GM18498 (cell line): ENCODE results near the gene PAWR.
"Not testable (repeated sequence)": the region's sequence is repeated elsewhere in the genome, so short reads cannot be mapped to it uniquely, and the experiment has no call there.

Experiments
- ATAC-seq: cut with Tn5 transposase; IDR thresholded peaks from one replicate; pipeline ENCODE4 v1.9.1; 2021; ENCODE audit warnings: mild to moderate bottlenecking, moderate library complexity; ENCODE audit not compliant: unreplicated experiment

Gene PAWR

GRCh38 chr12:79650440-79650839 is 40.3 kb downstream of the PAWR start:
- no peak for ATAC-seq

GRCh38 chr12:79648881-79649280 is 41.9 kb downstream of the PAWR start:
- ATAC-seq: no peak

GRCh38 chr12:79646843-79647242 is 43.9 kb downstream of the PAWR start:
- ATAC-seq: not testable (repeated sequence)

GRCh38 chr12:79645235-79645630 is 45.5 kb downstream of the PAWR start:
- peak; percentile 99 for ATAC-seq

- ATAC-seq: peak; percentile 30
These were observed 46.2 kb downstream of the PAWR start for GRCh38 chr12:79644274-79645234.

GRCh38 chr12:79643821-79644220 is 46.9 kb downstream of the PAWR start:
- ATAC-seq: no peak

GRCh38 chr12:79638490-79638889 is 52.3 kb downstream of the PAWR start:
- ATAC-seq: no peak

GRCh38 chr12:79637093-79637492 is 53.7 kb downstream of the PAWR start:
- ATAC-seq: no peak

GRCh38 chr12:79635676-79636075 is 55.1 kb downstream of the PAWR start:
- no peak for ATAC-seq

- ATAC-seq: no peak
These were observed 55.8 kb downstream of the PAWR start for GRCh38 chr12:79634957-79635471.

GRCh38 chr12:79629561-79629960 is 61.2 kb downstream of the PAWR start:
- ATAC-seq: no peak

GRCh38 chr12:79626735-79627134 is 64.0 kb downstream of the PAWR start:
- not testable (repeated sequence) for ATAC-seq

- ATAC-seq: no peak
These were observed 66.4 kb downstream of the PAWR start for GRCh38 chr12:79624378-79624777.

- ATAC-seq: no peak
These were observed 70.7 kb downstream of the PAWR start for GRCh38 chr12:79619872-79620562.

GRCh38 chr12:79618848-79619404 is 71.8 kb downstream of the PAWR start:
- no peak for ATAC-seq

GRCh38 chr12:79617696-79618095 is 73.1 kb downstream of the PAWR start:
- no peak for ATAC-seq

- peak; percentile 61 for ATAC-seq
These were observed 74.9 kb downstream of the PAWR start for GRCh38 chr12:79615596-79616560.

GRCh38 chr12:79614730-79615129 is 76.0 kb downstream of the PAWR start:
- ATAC-seq: no peak

- ATAC-seq: no peak
These were observed 88.9 kb downstream of the PAWR start for GRCh38 chr12:79601908-79602307.

- ATAC-seq: no peak
These were observed 92.9 kb downstream of the PAWR start for GRCh38 chr12:79597910-79598309.
